HG03280 (cell line): Measurements from ENCODE around the gene ARHGAP32.

Experiments used
- ATAC-seq: cut with Tn5 transposase; IDR thresholded peaks from one replicate; pipeline ENCODE4 v1.9.1; 2021; ENCODE audit warnings: mild to moderate bottlenecking, moderate library complexity; ENCODE audit not compliant: unreplicated experiment

Gene ARHGAP32

GRCh38 chr11:129117595-129118350 is 74.4 kb downstream of the ARHGAP32 start:
- ATAC-seq = no peak

DNA sequence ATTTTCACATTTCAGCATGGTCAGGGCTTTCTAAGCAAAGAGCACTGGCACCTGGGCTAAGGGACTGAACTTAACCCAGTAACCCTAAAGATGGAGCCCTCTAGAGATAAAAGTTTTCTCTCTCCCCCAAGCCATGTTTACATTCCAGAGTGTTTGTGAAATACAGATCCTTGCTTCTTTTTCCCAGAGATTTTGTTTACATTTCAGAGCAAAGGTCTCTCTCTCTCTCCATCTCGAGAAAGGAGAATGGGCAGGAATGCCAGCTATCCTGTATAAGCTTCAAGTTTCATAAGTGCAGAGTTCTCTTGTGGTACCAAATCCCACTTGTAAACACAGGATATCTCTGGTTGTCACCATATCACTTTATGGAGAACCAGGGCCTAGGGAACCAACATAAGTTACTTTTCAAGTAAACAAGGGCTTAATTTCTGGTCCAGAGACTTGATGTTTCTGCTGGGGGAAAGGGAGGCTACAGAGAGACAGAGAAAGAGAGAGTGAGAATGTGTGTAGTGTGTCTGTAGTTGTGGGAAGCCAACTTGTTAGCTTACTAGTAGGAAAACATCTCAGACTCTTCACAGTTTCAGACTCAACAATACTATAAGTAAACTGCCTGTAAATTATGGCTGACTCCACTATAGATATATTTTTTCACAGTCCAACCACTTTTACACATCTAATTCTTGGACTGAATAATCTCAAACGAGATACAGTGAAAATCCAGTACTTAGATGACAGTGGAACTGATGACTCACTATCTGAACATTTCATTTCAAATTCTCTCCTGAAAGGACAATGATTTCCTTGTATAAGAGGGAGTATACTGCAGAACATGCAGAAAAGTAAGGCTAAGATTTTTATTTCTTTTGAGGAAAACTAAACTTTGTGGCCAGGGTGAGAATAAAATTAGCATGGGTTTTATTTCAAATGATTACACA is 76.2 kb downstream of the ARHGAP32 start:
- no peak for ATAC-seq

DNA sequence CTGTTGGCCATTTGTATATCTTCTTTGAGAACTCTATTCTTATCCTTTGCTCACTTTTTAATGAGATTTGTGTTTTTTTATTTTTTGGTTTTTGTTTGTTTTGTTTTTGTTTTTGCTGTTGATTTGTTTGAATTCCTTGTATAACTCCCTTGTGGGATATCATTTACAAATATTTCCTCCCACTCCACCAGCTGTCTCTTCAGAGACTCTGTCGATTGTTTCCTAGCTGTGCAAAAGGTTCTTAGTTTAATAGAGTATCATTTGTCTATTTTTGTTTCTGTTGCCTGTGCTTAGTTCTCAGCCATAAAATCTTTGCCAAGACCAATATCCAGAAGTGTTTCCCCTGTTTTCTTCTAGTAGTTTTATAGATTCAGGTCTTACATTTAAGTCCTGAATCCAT is 82.4 kb downstream of the ARHGAP32 start:
- no peak for ATAC-seq

DNA sequence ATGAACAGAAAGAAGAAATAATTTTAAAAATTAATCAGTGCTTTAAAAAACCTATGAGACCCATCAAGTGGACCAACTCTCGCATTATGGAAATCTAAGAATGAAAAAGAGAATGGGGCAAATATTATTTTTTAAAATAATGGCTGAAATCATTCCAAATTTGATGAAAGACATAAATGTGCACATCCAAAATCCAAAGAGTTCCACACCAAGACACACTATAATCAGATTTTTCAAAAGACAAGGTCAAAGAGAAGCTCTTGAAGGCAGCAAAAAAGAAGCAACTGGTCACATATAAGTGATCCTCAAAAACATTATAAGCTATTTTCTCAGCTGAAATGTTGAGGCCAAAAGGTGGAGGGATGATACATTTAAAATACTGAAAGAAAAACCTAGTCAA is 85.3 kb downstream of the ARHGAP32 start:
- ATAC-seq = no peak

- ATAC-seq = no peak
Observed at GRCh38 chr11:129102756-129103155, 89.4 kb downstream of the ARHGAP32 start.

DNA sequence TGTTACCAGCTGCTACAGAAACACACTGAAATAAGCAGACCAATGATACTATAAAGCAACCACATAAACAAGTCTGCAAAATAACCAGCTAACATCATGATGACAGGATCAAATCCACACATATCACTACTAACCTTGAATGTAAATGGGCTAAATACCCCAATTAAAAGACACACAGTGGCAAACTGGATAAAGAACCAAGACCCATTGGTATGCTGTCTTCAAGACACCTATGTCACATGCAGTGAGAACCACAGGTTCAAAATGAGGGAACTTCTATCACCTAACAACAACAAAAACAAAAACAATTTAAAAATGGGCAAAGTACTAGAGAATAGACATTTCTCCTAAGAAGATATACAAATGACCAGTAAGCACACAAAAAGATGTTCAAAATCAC is 89.9 kb downstream of the ARHGAP32 start:
- ATAC-seq = no peak

- no peak for ATAC-seq
Observed at GRCh38 chr11:129093283-129093682, 98.8 kb downstream of the ARHGAP32 start.

GRCh38 chr11:129090056-129090455 is 102.1 kb downstream of the ARHGAP32 start:
- no peak for ATAC-seq

DNA sequence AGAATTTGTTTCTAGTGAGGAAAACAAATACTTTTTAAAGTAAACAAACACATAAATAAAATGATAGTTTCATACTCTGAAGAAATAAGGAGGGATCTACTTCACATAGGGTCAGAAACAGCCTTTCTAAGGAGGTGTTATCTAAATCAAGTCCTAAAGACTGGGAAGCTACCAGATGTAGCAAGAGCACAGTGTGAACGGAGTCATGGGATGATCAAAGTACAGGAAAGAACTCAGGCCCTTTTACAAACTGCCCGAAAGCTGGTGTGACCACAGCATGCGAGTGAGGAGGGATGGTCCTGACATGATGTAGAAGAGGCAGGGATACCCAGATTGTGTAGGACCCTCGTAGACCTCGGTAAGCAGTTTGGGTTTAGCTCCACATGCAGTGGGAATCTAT is 102.8 kb downstream of the ARHGAP32 start:
- ATAC-seq = no peak

GRCh38 chr11:129086976-129087375 is 105.1 kb downstream of the ARHGAP32 start:
- no peak for ATAC-seq

- no peak for ATAC-seq
Observed at GRCh38 chr11:129077191-129077590, 114.9 kb downstream of the ARHGAP32 start.

DNA sequence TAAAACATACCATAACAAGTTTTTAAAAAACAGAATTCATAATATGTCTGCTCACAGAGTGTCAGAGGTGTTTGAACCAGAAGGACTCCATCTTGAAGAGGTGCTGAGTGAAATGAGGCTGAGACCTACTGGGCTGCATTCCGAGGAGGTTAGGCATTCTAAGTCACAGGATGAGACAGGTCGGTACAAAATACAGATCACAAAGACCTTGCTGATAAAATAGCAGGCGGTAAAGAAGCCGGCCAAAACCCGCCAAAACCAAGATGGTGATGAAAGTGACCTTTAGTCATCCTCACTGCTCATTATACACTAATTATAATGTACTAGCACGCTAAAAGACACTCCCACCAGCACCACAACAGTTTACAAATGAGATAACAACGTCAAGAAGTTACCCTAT is 116.4 kb downstream of the ARHGAP32 start:
- ATAC-seq = no peak

DNA sequence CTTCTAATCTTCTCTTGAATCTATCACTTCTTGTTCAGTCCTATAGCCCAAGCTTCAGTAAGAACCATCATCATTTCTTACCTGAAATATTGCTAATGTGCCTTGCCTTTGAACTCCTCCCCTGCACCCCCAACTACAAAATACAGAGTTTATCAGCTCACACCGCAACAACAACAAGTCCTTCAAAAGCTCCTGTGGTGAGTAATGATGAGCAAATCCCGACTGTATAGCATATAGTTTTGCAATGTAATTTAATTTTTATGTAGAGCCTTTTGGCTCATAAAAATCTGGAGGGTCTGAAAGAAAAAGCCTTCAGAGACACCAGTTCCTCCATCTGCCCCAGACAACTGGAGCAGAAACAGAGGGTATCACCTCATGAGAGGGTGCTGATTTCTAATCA is 124.7 kb downstream of the ARHGAP32 start:
- ATAC-seq = no peak

DNA sequence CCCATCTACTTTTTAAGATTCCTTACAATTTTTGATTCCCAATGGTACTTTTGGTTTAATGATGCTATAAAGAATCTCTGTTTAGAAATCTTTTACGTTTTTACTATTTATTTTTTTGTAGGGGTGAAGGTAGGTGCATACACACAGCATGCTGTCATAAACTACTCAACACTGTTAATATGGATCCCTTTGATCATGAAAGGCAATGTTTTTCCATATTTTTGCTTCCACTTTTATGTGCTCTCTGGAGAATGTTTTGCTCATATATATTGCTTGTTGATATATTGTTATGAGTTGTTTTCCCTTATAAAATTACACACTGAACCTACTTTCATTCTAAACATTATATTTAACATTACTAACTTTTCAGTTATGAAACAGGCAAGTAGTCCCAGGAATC is 125.9 kb downstream of the ARHGAP32 start:
- ATAC-seq = no peak

- no peak for ATAC-seq
Observed at GRCh38 chr11:129063118-129063517, 129.0 kb downstream of the ARHGAP32 start.

- no peak for ATAC-seq
Observed at GRCh38 chr11:129061492-129062230, 130.5 kb downstream of the ARHGAP32 start.

DNA sequence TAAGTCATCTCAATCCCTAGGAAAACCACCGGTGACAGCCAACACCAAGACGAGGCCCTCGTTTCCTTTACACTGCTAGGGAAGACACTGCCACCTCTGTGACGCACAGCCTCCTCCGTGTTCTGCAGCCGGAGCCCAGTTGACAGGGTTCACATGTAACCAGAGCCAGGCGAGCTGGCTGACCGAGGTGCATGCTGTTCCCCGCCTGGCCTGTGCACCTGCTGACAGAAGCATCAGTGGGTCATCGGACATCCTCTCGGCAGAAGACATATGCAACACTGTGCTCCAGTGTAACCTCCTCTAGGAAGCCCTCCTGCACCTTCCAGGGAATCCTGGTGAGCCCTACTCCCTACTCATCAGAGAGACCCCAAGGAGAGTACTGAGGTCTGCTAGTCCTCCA is 135.2 kb downstream of the ARHGAP32 start:
- ATAC-seq = no peak

GRCh38 chr11:129055196-129055595 is 136.9 kb downstream of the ARHGAP32 start:
- ATAC-seq = no peak

DNA sequence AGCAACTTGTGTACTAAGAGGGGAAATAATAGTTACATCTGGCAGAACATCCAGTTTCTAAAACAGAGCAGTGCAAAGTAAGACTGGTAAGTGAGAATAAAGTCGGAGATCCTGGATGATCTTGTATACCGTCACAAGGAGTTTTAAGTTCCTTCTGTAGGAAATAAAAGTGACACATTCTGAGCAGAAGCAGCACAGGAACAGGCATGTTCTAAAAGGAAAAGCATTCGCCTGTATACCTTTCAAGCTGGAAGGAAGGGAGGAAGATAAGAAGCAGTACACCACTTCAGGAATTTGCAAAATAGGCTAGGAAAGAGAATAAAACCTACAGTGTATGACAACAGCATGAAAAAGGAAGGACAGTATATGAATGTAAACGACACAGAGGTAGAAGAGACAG is 143.2 kb downstream of the ARHGAP32 start:
- ATAC-seq = no peak

DNA sequence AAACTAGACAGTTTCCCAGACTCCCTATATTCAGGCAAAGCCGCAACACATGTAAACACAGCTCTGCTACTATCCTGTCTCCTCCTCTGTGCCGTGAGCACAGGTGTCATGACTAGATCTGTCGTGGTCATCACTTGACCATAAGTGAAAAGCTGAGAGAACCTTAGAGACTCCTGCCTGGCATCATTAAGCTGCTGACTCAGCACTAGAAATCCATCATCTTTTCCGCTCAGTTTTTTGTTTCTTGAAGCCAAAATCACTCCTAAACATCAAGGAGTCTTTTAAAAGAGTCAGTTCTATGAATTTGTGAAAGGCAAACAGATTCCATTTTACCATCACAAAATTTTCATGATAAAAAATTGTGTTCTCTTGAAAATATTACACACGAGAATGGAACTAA is 147.0 kb downstream of the ARHGAP32 start:
- ATAC-seq = no peak

DNA sequence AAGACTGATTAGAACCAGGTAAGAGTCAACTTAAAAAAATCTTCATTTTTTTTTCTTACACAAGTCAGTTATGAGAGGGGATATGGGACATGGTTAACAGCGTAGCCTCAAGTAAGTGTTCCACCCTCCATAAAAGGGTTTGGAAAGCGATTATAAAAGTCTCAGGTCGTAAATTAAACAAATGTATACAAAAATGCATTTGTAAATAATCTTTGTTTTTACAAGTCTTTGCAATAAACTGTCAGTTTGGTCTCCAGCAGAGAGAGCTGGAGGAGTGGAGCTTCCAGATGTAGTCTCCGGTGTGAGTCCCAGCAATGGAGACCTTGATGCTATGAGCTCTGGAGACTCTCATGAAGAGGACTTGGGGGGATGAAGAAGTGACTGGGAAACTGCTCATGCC is 149.6 kb downstream of the ARHGAP32 start:
- no peak for ATAC-seq
